IPS-11a (cell line): ENCODE measurements around the gene SRGN.
"Not testable (repeated sequence)": the region's sequence is repeated elsewhere in the genome, so short reads cannot be mapped to it uniquely, and the experiment has no call there.

Experiments used
- H3K4me3 ChIP-seq: one replicate; pipeline ENCODE4 v1.5.1; 2013; ENCODE audit warnings: low read depth, low read length, control low read depth

Gene SRGN

GRCh38 chr10:69087590-69088470 lies at the start of gene SRGN:
SRGN (plus strand) TSS chr10:69088103; CDS start chr10:69088158, 55 bp downstream.
- no peak within 1 kb of the TSS for H3K4me3 ChIP-seq

GRCh38 chr10:69040904-69041303 lies 47.0 kb upstream of the SRGN start:
- H3K4me3 ChIP-seq, result not testable (repeated sequence)

- H3K4me3 ChIP-seq, result no peak overlapping the region
Observed at GRCh38 chr10:69042417-69042816, 45.5 kb upstream of the SRGN start.

- no peak overlapping the region for H3K4me3 ChIP-seq
Observed at GRCh38 chr10:69042838-69043237, 45.1 kb upstream of the SRGN start.

- H3K4me3 ChIP-seq, result no peak overlapping the region
Observed at GRCh38 chr10:69043931-69044531, 43.9 kb upstream of the SRGN start.

GRCh38 chr10:69044546-69044945 lies 43.4 kb upstream of the SRGN start:
- no peak overlapping the region for H3K4me3 ChIP-seq

GRCh38 chr10:69045441-69046300 lies 42.2 kb upstream of the SRGN start:
- H3K4me3 ChIP-seq, result no peak overlapping the region

GRCh38 chr10:69047111-69047832 lies 40.6 kb upstream of the SRGN start:
- H3K4me3 ChIP-seq, result no peak overlapping the region

GRCh38 chr10:69048103-69048502 lies 39.8 kb upstream of the SRGN start:
- no peak overlapping the region for H3K4me3 ChIP-seq

- H3K4me3 ChIP-seq, result no peak overlapping the region
Observed at GRCh38 chr10:69049566-69049961, 38.3 kb upstream of the SRGN start.

- no peak overlapping the region for H3K4me3 ChIP-seq
Observed at GRCh38 chr10:69051303-69051702, 36.6 kb upstream of the SRGN start.

- H3K4me3 ChIP-seq, result no peak overlapping the region
Observed at GRCh38 chr10:69051710-69052487, 36.0 kb upstream of the SRGN start.

GRCh38 chr10:69052736-69053135 lies 35.2 kb upstream of the SRGN start:
- no peak overlapping the region for H3K4me3 ChIP-seq

- H3K4me3 ChIP-seq, result no peak overlapping the region
Observed at GRCh38 chr10:69055241-69055640, 32.7 kb upstream of the SRGN start.

- no peak overlapping the region for H3K4me3 ChIP-seq
Observed at GRCh38 chr10:69056129-69056528, 31.8 kb upstream of the SRGN start.

- no peak overlapping the region for H3K4me3 ChIP-seq
Observed at GRCh38 chr10:69056536-69057260, 31.2 kb upstream of the SRGN start.

- no peak overlapping the region for H3K4me3 ChIP-seq
Observed at GRCh38 chr10:69057261-69057950, 30.5 kb upstream of the SRGN start.

GRCh38 chr10:69057951-69058297 lies 30.0 kb upstream of the SRGN start:
- H3K4me3 ChIP-seq, result no peak overlapping the region
